Measurements from ENCODE around the gene SNAP47.

GRCh38 chr1:227730630-227731151 is 4.5 kb upstream of the SNAP47 start:
- no peak for TF ChIP-seq CTCF (IDR thresholded peaks at IDR 0.05; ENCODE audit: poor library complexity)
- no peak for TF ChIP-seq EZH2 (IDR thresholded peaks at IDR 0.05; ENCODE audit: borderline replicate concordance)

All from hepatocyte (in vitro differentiated cells).